DND-41 (cell line): Measurements from ENCODE around the gene ZKSCAN5.

Experiments
- EZH2 ChIP-seq: IDR thresholded peaks from 3 replicates; pipeline ENCODE4 v1.6.1; 2012; ENCODE audit warnings: borderline replicate concordance, low read depth, mild to moderate bottlenecking, moderate library complexity, low read length, inconsistent platforms; ENCODE audit not compliant: severe bottlenecking
- TF ChIP-seq, protein P1 (sequence below): IDR thresholded peaks from 2 replicates; pipeline ENCODE4 v1.5.1; 2012; ENCODE audit warnings: borderline replicate concordance, low read length, moderate library complexity, mild to moderate bottlenecking; ENCODE audit not compliant: poor library complexity, severe bottlenecking; ENCODE audit errors: extremely low read depth

DNA sequence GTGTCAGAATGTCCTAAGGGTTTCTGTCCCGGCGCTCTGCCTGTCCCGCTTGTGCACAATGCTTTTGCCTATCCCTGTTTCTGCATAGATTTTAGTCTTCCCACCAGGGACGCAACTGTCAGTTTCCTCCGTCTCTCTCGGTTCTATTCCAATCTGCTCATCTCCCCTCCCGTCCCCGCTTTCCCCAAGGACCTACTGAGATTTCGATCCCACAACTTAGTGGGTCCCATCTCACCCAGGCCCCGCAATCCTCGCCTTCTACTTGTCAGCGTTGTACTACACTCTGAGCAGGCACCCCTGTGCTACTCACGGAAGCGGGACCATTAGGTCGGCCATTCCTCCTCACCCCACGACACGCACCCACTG lies 53.5 kb downstream of the ZKSCAN5 start:
- TF ChIP-seq, protein P1, sequence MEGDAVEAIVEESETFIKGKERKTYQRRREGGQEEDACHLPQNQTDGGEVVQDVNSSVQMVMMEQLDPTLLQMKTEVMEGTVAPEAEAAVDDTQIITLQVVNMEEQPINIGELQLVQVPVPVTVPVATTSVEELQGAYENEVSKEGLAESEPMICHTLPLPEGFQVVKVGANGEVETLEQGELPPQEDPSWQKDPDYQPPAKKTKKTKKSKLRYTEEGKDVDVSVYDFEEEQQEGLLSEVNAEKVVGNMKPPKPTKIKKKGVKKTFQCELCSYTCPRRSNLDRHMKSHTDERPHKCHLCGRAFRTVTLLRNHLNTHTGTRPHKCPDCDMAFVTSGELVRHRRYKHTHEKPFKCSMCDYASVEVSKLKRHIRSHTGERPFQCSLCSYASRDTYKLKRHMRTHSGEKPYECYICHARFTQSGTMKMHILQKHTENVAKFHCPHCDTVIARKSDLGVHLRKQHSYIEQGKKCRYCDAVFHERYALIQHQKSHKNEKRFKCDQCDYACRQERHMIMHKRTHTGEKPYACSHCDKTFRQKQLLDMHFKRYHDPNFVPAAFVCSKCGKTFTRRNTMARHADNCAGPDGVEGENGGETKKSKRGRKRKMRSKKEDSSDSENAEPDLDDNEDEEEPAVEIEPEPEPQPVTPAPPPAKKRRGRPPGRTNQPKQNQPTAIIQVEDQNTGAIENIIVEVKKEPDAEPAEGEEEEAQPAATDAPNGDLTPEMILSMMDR, result no peak
- no peak for TF ChIP-seq EZH2
